Activated T-helper 2 cell treated with anti-CD3 and anti-CD28 coated beads, Interferon-gamma antibody, Interleukin-2, Interleukin-4, amounts not matched to agents 10 μg/mL and 5 μg/mL and 100 μg/mL, durations not matched to agents 14 hours and 24 hours and 36 hours (primary cell): ENCODE results near the gene FUNDC1. TPM values are rescaled to one million over a fixed set of nuclear protein-coding genes. Genes with fewer than 3 reads are reported as not detected.
"Not testable (repeated sequence)": the region's sequence is repeated elsewhere in the genome, so short reads cannot be mapped to it uniquely, and the experiment has no call there.

Experiments used
- DNase-seq: peaks from one replicate; pipeline ENCODE4 v3.0.0; 2021; ENCODE audit warnings: low spot score
- H3K27ac Mint-ChIP-seq: one replicate; pipeline ENCODE4 v1.8.0; 2021; ENCODE audit warnings: mixed read lengths
- H3K27me3 Mint-ChIP-seq: one replicate; pipeline ENCODE4 v1.8.0; 2021; ENCODE audit warnings: low read depth, mixed read lengths
- H3K36me3 Mint-ChIP-seq: one replicate; pipeline ENCODE4 v1.8.0; 2021; ENCODE audit warnings: low read depth, mixed read lengths
- H3K4me1 Mint-ChIP-seq: one replicate; pipeline ENCODE4 v1.8.0; 2021; ENCODE audit warnings: low read depth, mixed read lengths
- H3K4me3 Mint-ChIP-seq: one replicate; pipeline ENCODE4 v1.8.0; 2021; ENCODE audit warnings: low read depth, mild to moderate bottlenecking, moderate library complexity, mixed read lengths
- H3K9me3 Mint-ChIP-seq: one replicate; pipeline ENCODE4 v1.8.0; 2021; ENCODE audit warnings: mixed read lengths
- intact Hi-C: fragments of 100-400 bp; cut with micrococcal nuclease; formaldehyde crosslinking; loops from one replicate; pipeline ENCODE4 v1.15.1; 2023
- total RNA-seq: library from RNA; stranded (reverse); gene quantifications from 2 replicates; pipeline ENCODE4 v1.2.3, GENCODE V29; 2022

The FUNDC1 gene, protein sequence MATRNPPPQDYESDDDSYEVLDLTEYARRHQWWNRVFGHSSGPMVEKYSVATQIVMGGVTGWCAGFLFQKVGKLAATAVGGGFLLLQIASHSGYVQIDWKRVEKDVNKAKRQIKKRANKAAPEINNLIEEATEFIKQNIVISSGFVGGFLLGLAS
- 9.0 and 10.9 TPM in 2 replicates for total RNA-seq

DNA sequence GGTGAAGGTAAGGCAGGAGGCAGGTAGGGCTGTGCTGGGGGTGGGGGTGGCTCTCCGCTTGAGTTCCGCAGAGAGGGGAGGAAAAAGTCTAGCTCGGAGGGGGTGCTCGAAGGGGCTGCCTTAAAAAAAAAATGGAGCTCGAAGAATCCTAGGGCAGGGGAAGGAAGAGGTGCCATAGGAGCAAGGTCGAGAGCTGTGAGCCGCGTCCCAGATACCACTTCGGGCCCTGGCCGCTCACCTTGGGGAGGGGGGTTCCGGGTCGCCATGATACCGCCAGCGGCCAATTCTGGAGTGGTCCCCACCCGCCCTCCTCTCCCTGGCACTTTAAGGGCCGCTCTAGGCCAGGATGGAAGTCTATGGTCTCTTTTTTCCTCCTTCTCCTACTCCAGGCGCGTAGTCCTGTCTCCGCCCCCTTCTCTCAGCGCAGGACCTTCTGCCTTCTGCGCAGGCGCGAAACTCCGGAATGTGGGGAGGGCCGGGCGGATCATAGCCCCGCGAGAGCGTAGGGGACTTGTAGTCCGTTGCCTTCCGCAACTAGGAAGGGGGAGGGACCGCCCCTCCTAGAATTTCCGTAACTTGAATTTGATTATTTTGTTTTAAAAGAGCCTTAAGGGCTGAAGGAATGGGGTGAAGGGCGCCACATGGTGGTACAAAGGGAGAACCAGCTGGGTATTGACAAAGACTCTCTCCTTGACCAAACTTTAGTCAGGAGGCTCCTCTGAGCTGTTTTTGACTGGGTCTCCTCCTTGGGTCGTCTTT, at the start of gene FUNDC1:
FUNDC1 (minus strand) TSS at position 293 of the 759 bp plus-strand sequence; CDS start at position 266, 27 bp downstream.
- DNase-seq = peak; percentile 84
- intact Hi-C loops = loop anchor here (2.0 to 5.0 kb wide), 2 partner anchors 535 to 584 kb away; no protein-coding TSS in a partner anchor
- no peaks in the 10 kb centered on the region for H3K9me3 Mint-ChIP-seq
- H3K4me3 Mint-ChIP-seq = peak within 1 kb of the TSS; percentile 91
- peak within 1 kb of the TSS; percentile 88 for H3K27ac Mint-ChIP-seq
- peaks cover 15% of the 10 kb centered on the region for H3K4me1 Mint-ChIP-seq
- no peaks in the 10 kb centered on the region for H3K27me3 Mint-ChIP-seq
- peaks cover 11% of the 10 kb centered on the region for H3K36me3 Mint-ChIP-seq

DNA sequence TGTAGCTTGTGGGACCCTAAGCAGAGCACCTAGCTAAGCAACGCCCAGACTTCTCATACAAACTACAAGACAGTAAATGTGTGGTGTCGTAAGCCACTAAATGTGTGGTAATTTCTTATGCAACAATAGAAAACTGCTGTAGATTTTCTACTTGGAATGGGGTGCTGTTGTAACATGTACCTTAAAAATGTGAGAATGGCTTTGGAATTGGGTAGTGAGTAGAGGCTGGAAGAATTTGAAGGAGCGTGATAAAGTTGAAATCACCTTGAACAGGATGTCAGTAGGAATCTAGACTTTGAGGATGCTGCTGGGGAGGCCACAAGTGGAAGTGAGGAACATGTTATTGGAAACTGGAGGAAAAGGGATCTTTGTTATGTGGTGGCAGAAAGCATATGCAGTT, 43.2 kb upstream of the FUNDC1 start:
- no peaks in the 10 kb centered on the region for H3K9me3 Mint-ChIP-seq
- DNase-seq = no peak
- intact Hi-C loops = no loop called here
- no peak overlapping the region for H3K4me3 Mint-ChIP-seq
- no peak overlapping the region for H3K27ac Mint-ChIP-seq
- H3K27me3 Mint-ChIP-seq = no peaks in the 10 kb centered on the region
- H3K36me3 Mint-ChIP-seq = no peaks in the 10 kb centered on the region
- H3K4me1 Mint-ChIP-seq = no peaks in the 10 kb centered on the region

DNA sequence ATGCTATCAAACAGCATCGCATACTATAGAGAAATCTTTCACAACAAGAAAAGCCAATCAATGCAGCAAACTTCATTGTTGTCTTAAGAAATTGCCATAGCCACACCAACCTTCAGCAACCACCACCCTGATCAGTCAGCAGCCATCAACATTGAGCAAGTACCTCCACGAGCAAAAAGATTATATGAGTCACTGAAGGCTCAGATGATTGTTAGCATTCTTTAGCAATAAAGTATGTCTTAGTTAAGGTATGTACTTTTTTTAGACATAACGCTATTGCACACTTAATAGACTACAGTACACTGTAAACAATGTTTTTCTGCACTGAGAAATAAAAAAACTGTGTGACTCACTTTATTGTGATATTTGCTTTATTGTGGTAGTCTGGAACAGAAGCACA, 37.8 kb upstream of the FUNDC1 start:
- no peaks in the 10 kb centered on the region for H3K27me3 Mint-ChIP-seq
- H3K4me3 Mint-ChIP-seq = no peak overlapping the region
- H3K9me3 Mint-ChIP-seq = no peaks in the 10 kb centered on the region
- DNase-seq = no peak
- H3K27ac Mint-ChIP-seq = no peak overlapping the region
- intact Hi-C loops = no loop called here
- H3K36me3 Mint-ChIP-seq = no peaks in the 10 kb centered on the region
- H3K4me1 Mint-ChIP-seq = no peaks in the 10 kb centered on the region

DNA sequence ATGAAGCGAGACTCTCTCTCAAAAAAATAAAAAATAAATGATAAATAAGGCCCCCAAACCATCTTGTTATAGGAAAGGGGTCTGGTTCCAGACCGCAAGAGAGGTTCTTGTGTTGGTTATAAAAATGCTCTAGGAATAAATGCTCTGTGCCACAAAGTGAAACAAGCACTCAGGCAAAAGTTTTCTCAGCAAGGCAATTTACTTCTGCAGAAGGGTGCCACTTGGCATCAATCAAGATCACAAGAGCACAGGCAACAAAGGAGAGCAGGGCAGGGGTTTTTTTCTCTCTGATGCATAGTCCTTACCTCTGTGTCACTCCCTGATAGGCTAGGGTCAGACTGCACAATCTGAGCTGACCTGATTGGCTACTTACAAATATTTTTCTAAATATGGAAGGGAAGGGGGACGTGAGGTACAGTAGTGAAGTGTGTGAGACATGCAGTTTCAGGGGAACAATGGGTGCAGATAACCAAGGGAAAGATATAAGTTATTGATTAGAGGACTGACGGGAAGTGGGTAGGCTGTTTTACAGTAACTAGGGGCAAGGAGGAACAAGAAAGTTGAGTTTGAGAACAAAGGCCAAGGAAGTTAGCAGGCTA, 29.8 kb upstream of the FUNDC1 start:
- intact Hi-C loops = no loop called here
- no peaks in the 10 kb centered on the region for H3K36me3 Mint-ChIP-seq
- H3K27ac Mint-ChIP-seq = no peak overlapping the region
- no peaks in the 10 kb centered on the region for H3K4me1 Mint-ChIP-seq
- peaks cover 10% of the 10 kb centered on the region for H3K9me3 Mint-ChIP-seq
- DNase-seq = no peak
- no peak overlapping the region for H3K4me3 Mint-ChIP-seq
- no peaks in the 10 kb centered on the region for H3K27me3 Mint-ChIP-seq

DNA sequence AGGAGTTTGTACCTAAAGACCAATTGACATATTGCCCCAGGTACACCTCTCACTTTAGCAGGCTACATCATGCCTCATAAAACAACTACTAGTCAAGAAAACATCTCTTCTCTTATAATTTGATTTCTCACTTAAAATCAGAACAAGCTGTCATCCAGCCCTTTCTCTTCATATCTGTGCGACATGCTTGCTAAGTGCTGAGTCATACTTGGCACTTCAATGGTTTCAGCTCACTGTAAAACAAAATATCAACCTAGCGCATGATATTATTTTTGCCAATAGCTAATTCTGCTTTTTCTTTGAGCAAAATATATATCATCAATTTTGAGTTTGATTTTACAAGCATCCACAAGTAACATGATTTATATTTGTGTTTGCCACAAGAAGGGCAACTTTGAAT, 27.9 kb upstream of the FUNDC1 start:
- Mint-ChIP-seq H3K27ac (no peak overlapping the region), H3K4me1 (no peaks in the 10 kb centered on the region), H3K27me3 (no peaks in the 10 kb centered on the region), H3K9me3 (peaks cover 13% of the 10 kb centered on the region), H3K4me3 (no peak overlapping the region), H3K36me3 (no peaks in the 10 kb centered on the region)
- no peak for DNase-seq
- intact Hi-C loops = no loop called here

DNA sequence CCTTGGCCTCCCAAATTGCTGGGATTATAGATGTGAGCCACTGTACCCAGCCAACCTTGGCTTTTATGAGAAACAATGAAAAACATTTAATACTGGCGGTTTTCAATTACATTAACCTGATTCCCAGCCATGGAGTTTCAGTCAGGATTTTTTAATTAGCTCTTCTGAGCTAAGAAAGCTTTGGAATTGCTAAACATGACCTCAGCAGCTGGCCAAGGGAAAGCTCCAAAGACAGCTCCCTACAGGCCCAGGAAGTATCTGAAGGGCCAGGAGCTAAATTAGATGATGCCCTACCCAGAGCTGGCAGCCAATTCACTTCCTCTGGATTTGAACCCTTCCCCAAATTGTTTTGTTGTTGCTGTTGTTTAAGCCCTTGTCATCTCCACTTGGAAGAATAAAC, 26.5 kb upstream of the FUNDC1 start:
- peaks cover 9% of the 10 kb centered on the region for H3K9me3 Mint-ChIP-seq
- H3K36me3 Mint-ChIP-seq = no peaks in the 10 kb centered on the region
- H3K4me3 Mint-ChIP-seq = no peak overlapping the region
- no peaks in the 10 kb centered on the region for H3K4me1 Mint-ChIP-seq
- no peak overlapping the region for H3K27ac Mint-ChIP-seq
- intact Hi-C loops = no loop called here
- no peaks in the 10 kb centered on the region for H3K27me3 Mint-ChIP-seq
- DNase-seq = no peak

DNA sequence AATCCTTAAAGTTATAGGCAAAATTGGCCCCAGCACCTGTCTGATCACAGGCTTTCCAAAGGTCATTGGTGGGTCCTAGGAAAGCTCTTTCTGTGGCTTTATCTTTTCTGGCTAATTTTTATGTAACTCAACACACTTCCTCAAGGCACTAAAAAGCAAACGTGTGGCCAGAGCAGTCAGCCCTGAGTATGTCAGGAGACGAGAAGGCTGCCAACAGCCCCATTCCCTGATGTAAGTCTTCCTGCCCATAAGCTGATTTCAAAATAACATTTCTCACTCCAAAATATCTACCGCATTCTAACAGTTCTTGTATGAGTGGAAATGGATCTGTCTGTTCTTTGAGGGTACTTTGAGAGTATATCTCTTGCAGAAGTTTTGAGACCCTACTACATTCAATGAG, 25.5 kb upstream of the FUNDC1 start:
- no peak overlapping the region for H3K27ac Mint-ChIP-seq
- H3K4me1 Mint-ChIP-seq = no peaks in the 10 kb centered on the region
- intact Hi-C loops = no loop called here
- H3K36me3 Mint-ChIP-seq = no peaks in the 10 kb centered on the region
- H3K27me3 Mint-ChIP-seq = no peaks in the 10 kb centered on the region
- H3K9me3 Mint-ChIP-seq = peaks cover 9% of the 10 kb centered on the region
- H3K4me3 Mint-ChIP-seq = no peak overlapping the region
- no peak for DNase-seq

DNA sequence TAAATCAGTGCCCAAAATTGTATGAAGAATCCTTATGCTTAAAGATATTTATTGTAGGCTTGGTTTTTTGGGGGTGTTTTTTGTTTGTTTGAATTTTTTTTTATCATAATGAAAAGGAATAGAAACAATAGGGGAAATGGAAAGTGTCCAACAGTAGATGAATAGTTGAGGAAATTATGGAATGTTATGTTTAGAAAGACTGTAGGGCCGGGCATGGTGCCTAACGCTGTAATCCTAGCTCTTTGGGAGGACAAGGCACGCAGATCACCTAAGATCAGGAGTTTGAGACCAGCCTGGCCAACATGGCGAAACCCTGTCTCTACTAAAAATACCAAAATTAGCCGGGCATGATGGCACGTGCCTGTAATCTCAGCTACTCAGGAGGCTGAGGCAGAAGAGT, 19.2 kb upstream of the FUNDC1 start:
- H3K27ac Mint-ChIP-seq, H3K27me3 Mint-ChIP-seq, H3K9me3 Mint-ChIP-seq, H3K4me3 Mint-ChIP-seq, intact Hi-C loops, H3K36me3 Mint-ChIP-seq, H3K4me1 Mint-ChIP-seq, DNase-seq: not testable (repeated sequence)

DNA sequence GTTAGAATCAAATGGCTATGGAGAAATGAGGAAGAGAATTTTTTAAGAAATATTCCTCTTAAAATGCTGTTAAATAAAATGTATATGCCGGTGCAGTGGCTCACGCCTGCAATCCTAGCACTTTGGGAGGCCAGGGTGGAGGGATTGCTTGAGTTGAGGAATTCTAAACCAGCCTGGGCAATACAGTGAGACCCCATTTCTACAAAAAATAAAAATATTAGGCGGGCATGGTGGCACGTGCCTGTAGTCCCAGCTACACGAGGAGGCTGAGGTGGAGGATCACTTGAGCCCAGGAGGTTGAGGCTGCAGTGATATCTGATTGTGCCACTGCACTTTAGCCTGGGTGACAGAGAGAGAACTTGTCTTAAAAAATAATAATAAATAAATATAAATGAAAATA, 7.9 kb upstream of the FUNDC1 start:
- intact Hi-C loops = no loop called here
- Mint-ChIP-seq H3K9me3 (no peaks in the 10 kb centered on the region), H3K4me3 (no peak overlapping the region), H3K4me1 (no peaks in the 10 kb centered on the region), H3K27me3 (no peaks in the 10 kb centered on the region), H3K36me3 (no peaks in the 10 kb centered on the region), H3K27ac (no peak overlapping the region)
- DNase-seq = no peak

DNA sequence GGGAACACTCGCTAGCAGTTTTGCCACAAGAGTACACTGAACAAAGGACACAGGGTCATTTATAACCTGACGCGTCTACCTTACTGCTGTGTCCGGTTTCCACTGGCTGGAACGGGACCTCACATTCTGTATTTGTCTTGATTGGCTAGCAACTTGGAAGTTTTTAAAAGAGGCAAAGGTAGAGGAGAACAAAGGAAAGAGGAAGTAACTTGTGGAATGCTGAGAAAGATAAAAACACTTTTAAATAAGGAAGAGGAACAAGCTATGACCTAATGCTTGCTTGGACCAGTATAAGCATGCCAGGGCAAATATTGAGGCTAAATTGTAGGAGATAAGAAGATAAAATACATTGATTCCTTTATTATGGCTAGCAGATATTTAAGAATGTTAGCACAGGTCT, 2.8 kb upstream of the FUNDC1 start:
- intact Hi-C loops, H3K27me3 Mint-ChIP-seq, H3K36me3 Mint-ChIP-seq, H3K27ac Mint-ChIP-seq, DNase-seq, H3K9me3 Mint-ChIP-seq, H3K4me3 Mint-ChIP-seq: not testable (repeated sequence)
- peaks cover 12% of the 10 kb centered on the region for H3K4me1 Mint-ChIP-seq

DNA sequence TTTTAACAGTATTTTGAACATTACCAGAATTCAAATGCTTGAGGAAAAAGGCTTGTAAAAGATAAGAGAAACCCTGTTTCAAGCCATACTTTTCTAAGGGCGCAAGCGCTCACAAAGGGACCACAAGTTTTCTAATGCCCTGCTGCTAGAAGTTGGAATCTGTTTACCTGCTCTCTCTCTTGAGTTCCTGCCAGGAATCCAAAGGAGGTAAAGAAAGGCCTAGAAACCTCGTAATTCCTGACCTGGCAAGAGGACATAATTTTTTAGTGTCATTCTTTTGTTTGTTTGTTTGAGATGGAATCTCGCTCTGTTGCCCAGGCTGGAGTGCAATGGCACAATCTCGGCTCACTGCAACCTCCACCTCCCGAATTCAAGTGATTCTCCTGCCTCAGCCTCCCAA, 1.4 kb upstream of the FUNDC1 start:
- intact Hi-C loops = loop anchor here (5.0 kb wide), 1 partner anchor 533 kb away; no protein-coding TSS in a partner anchor
- no peak overlapping the region for H3K4me3 Mint-ChIP-seq
- no peaks in the 10 kb centered on the region for H3K27me3 Mint-ChIP-seq
- peaks cover 15% of the 10 kb centered on the region for H3K4me1 Mint-ChIP-seq
- DNase-seq = no peak
- no peaks in the 10 kb centered on the region for H3K9me3 Mint-ChIP-seq
- H3K27ac Mint-ChIP-seq = no peak overlapping the region
- H3K36me3 Mint-ChIP-seq = peaks cover 6% of the 10 kb centered on the region

DNA sequence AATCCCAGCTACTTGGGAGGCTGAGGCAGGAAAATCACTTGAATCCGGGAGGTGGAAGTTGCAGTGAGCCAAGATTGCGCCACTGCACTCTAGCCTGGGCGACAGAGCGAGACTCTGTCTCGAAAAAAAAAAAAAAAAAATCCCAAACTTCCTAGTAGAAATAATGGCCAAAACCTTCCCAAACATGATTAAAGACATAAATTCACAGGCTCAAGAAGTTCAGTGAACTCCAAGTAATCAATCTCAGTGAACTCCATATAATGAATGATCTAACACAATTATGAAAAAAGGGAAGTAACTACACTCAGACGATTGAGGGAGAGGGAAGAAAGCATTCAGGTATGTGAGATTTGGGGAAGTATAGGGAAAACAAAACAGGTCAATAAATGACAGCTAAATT, 6.5 kb downstream of the FUNDC1 start:
- Mint-ChIP-seq H3K27ac (no peak overlapping the region), H3K9me3 (no peaks in the 10 kb centered on the region), H3K27me3 (no peaks in the 10 kb centered on the region), H3K4me3 (no peak overlapping the region), H3K36me3 (peaks cover 26% of the 10 kb centered on the region), H3K4me1 (peaks cover 4% of the 10 kb centered on the region)
- DNase-seq = no peak
- intact Hi-C loops = no loop called here

DNA sequence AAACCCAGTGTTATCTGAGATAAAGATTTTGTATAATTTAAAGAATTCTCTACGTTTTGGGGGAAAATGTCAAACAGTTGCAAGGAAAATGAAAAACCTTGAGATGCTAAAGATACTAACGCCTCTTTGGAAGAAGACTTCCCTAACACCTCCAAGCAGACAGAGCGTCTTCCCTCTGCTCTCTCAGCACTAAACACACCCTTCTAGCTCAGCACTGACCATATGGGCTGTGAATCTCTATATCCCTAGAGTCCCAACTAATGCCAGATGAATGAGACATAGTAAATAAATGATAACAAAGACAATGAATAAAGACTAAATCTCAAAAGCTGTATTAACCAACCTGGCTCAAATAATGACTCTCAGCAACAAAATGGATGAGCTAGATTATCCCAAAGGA, 13.3 kb downstream of the FUNDC1 start:
- Mint-ChIP-seq H3K27me3 (no peaks in the 10 kb centered on the region), H3K36me3 (peaks cover 17% of the 10 kb centered on the region), H3K4me1 (no peaks in the 10 kb centered on the region), H3K27ac (no peak overlapping the region), H3K4me3 (no peak overlapping the region), H3K9me3 (no peaks in the 10 kb centered on the region)
- DNase-seq = no peak
- intact Hi-C loops = no loop called here
